ENCODE results near the gene DIS3L2. TPM values are rescaled to one million over a fixed set of nuclear protein-coding genes. Genes with fewer than 3 reads are reported as not detected.

Gene DIS3L2
- total RNA-seq, 1 experiment from 2014 or later = 39.1 TPM

GRCh38 chr2:231936491-231936890 lies 25.0 kb upstream of the DIS3L2 start:
- POLR2A ChIA-PET (ENCODE audit: unreplicated experiment) = no interaction called here
- intact Hi-C loops (cut with micrococcal nuclease; ENCODE audit: unreplicated experiment) = no loop called here

GRCh38 chr2:231937057-231937456 lies 24.5 kb upstream of the DIS3L2 start:
- Histone ChIP-seq H3F3A (ENCODE audit: insufficient read depth, low read depth) (no peaks in the 10 kb centered on the region), H3K4me3 (no peak overlapping the region), H3K36me3 (ENCODE audit: low read depth) (no peaks in the 10 kb centered on the region), H3K4me1 (replicated peaks; ENCODE audit: insufficient read depth) (no peaks in the 10 kb centered on the region), H3K4me2 (no peak overlapping the region), H3K79me2 (ENCODE audit: low read depth) (no peaks in the 10 kb centered on the region), H3K9me3 (ENCODE audit: insufficient read depth, low read depth) (no peaks in the 10 kb centered on the region), H2AFZ (no peak overlapping the region), H4K20me1 (ENCODE audit: insufficient read depth) (no peaks in the 10 kb centered on the region), H3K9me2 (ENCODE audit: insufficient read depth) (no peaks in the 10 kb centered on the region), H3K27me3 (ENCODE audit: insufficient read depth, low read depth) (0 out of 2 replicates have a peak, but pooled peaks cover 4% of the 10 kb centered on the region), H3K27ac (no peak overlapping the region)
- CTCF ChIA-PET = no interaction called here
- DNase-seq = no peak
- BruUV-seq (replicated peaks) = no TSS peak
- POLR2A ChIA-PET (ENCODE audit: unreplicated experiment) = no interaction called here
- intact Hi-C loops (cut with micrococcal nuclease; ENCODE audit: unreplicated experiment) = no loop called here
- TF ChIP-seq CTCF (conservative IDR thresholded peaks at IDR 0.05) = no peak
- TF ChIP-seq EZH2 (IDR thresholded peaks at IDR 0.05; ENCODE audit: low read depth) = no peak

More at GRCh38 chr2:231936491-231936890, 25.0 kb upstream of the DIS3L2 start:
- Histone ChIP-seq H3K79me2 (ENCODE audit: low read depth) (no peaks in the 10 kb centered on the region), H3K9me2 (ENCODE audit: insufficient read depth) (no peaks in the 10 kb centered on the region), H3K36me3 (ENCODE audit: low read depth) (no peaks in the 10 kb centered on the region), H3F3A (ENCODE audit: insufficient read depth, low read depth) (no peaks in the 10 kb centered on the region), H3K4me3 (no peak overlapping the region), H2AFZ (no peak overlapping the region), H3K4me2 (no peak overlapping the region), H3K27me3 (ENCODE audit: insufficient read depth, low read depth) (peaks cover 6% of the 10 kb centered on the region; the same call in 1 of the 2 replicates), H3K9me3 (ENCODE audit: insufficient read depth, low read depth) (no peaks in the 10 kb centered on the region), H3K4me1 (replicated peaks; ENCODE audit: insufficient read depth) (no peaks in the 10 kb centered on the region), H4K20me1 (ENCODE audit: insufficient read depth) (no peaks in the 10 kb centered on the region), H3K27ac (no peak overlapping the region)
- no peak for TF ChIP-seq CTCF (conservative IDR thresholded peaks at IDR 0.05)
- no peak for TF ChIP-seq EZH2 (IDR thresholded peaks at IDR 0.05; ENCODE audit: low read depth)
- DNase-seq = no peak
- CTCF ChIA-PET = no interaction called here
- no TSS peak for BruUV-seq (replicated peaks)

GRCh38 chr2:231939022-231939421 lies 22.5 kb upstream of the DIS3L2 start:
- H3K4me2 ChIP-seq = no peak overlapping the region
- no peaks in the 10 kb centered on the region for H3K4me1 ChIP-seq (replicated peaks; ENCODE audit: insufficient read depth)
- no peaks in the 10 kb centered on the region for H3F3A ChIP-seq (ENCODE audit: insufficient read depth, low read depth)
- H3K36me3 ChIP-seq (ENCODE audit: low read depth) = no peaks in the 10 kb centered on the region
- BruUV-seq (replicated peaks) = no TSS peak
- no peaks in the 10 kb centered on the region for H4K20me1 ChIP-seq (ENCODE audit: insufficient read depth)
- H2AFZ ChIP-seq = no peak overlapping the region
- no peak for DNase-seq
- intact Hi-C loops (cut with micrococcal nuclease; ENCODE audit: unreplicated experiment) = no loop called here
- TF ChIP-seq EZH2 (IDR thresholded peaks at IDR 0.05; ENCODE audit: low read depth) (no peak), CTCF (conservative IDR thresholded peaks at IDR 0.05) (no peak)
- H3K4me3 ChIP-seq = no peak overlapping the region
- H3K9me2 ChIP-seq (ENCODE audit: insufficient read depth) = no peaks in the 10 kb centered on the region
- no peak overlapping the region for H3K27ac ChIP-seq
- no peaks in the 10 kb centered on the region for H3K27me3 ChIP-seq (ENCODE audit: insufficient read depth, low read depth)
- ChIA-PET POLR2A (ENCODE audit: unreplicated experiment) (no interaction called here), CTCF (no interaction called here)
- no peaks in the 10 kb centered on the region for H3K79me2 ChIP-seq (ENCODE audit: low read depth)
- no peaks in the 10 kb centered on the region for H3K9me3 ChIP-seq (ENCODE audit: insufficient read depth, low read depth)
